Liver (tissue), 9 donors: ENCODE measurements around the gene XK. TPM values are rescaled to one million over a fixed set of nuclear protein-coding genes. Genes with fewer than 3 reads are reported as not detected.
"Not testable (repeated sequence)": the region's sequence is repeated elsewhere in the genome, so short reads cannot be mapped to it uniquely, and the experiment has no call there.

Source experiments
- DNase-seq: peaks from one replicate; pipeline ENCODE4 v3.0.0-alpha.2; 2017; ENCODE audit warnings: low spot score
- H3K27ac ChIP-seq, 2 donors: one replicate each; pipeline ENCODE4 v1.7.0; 2013; ENCODE audit warnings: inconsistent platforms in 2 of 2, low read length in 2 of 2, control low read depth in 1 of 2, low read depth in 1 of 2, mild to moderate bottlenecking in 1 of 2
- H3K27me3 ChIP-seq, 4 donors: one replicate each; pipeline versions ENCODE4 v1.6.1 to v1.7.0; 2013; ENCODE audit warnings: low read length in 3 of 4, inconsistent platforms in 1 of 4, mild to moderate bottlenecking in 1 of 4, moderate library complexity in 1 of 4; ENCODE audit not compliant: control insufficient read depth in 4 of 4, insufficient read depth in 4 of 4
- H3K36me3 ChIP-seq, 4 donors: one replicate each; pipeline versions ENCODE4 v1.6.1 to v1.7.0; 2013; ENCODE audit warnings: low read length in 3 of 4, mild to moderate bottlenecking in 3 of 4, low read depth in 1 of 4, moderate library complexity in 1 of 4; ENCODE audit not compliant: control insufficient read depth in 4 of 4, insufficient read depth in 3 of 4
- H3K4me1 ChIP-seq, 4 donors: one replicate each; pipeline versions ENCODE4 v1.6.1 to v1.7.0; 2013; ENCODE audit warnings: low read length in 3 of 4, mild to moderate bottlenecking in 3 of 4, moderate library complexity in 1 of 4; ENCODE audit not compliant: control insufficient read depth in 4 of 4, insufficient read depth in 4 of 4
- H3K4me3 ChIP-seq, 3 donors: one replicate each; pipeline versions ENCODE4 v1.6.1 to v1.7.0; 2013; ENCODE audit warnings: low read length in 3 of 3, control low read depth in 1 of 3, low read depth in 1 of 3, mild to moderate bottlenecking in 1 of 3
- H3K9ac ChIP-seq, 2 donors: one replicate each; pipeline ENCODE4 v1.7.0; 2013; ENCODE audit warnings: low read length in 2 of 2, mild to moderate bottlenecking in 2 of 2, moderate library complexity in 2 of 2, control low read depth in 1 of 2, low read depth in 1 of 2
- H3K9me3 ChIP-seq, 4 donors: one replicate each; pipeline versions ENCODE4 v1.6.1 to v1.7.0; 2013; ENCODE audit warnings: low read length in 3 of 4; ENCODE audit not compliant: control insufficient read depth in 4 of 4
- FOXA1 ChIP-seq: IDR thresholded peaks from 2 replicates; pipeline ENCODE4 v1.6.1; 2016; ENCODE audit warnings: antibody characterized with exemption
- FOXA2 ChIP-seq: IDR thresholded peaks from 2 replicates; pipeline ENCODE4 v1.6.1; 2016; ENCODE audit warnings: antibody characterized with exemption
- GABPA ChIP-seq, 2 donors: IDR thresholded peaks in 1 of 2; conservative IDR thresholded peaks in 1 of 2; 2 replicates each; pipeline ENCODE4 v1.6.1; 2016; ENCODE audit warnings: antibody characterized with exemption in 2 of 2, mild to moderate bottlenecking in 1 of 2, moderate library complexity in 1 of 2
- HNF4A ChIP-seq, 2 donors: conservative IDR thresholded peaks; 2 replicates each; pipeline ENCODE4 v1.6.1; 2016; ENCODE audit warnings: antibody characterized with exemption in 2 of 2, mild to moderate bottlenecking in 2 of 2
- HNF4G ChIP-seq: IDR thresholded peaks from 2 replicates; pipeline ENCODE4 v1.6.1; 2016; ENCODE audit warnings: antibody characterized with exemption
- JUND ChIP-seq, 2 donors: IDR thresholded peaks; 2 replicates each; pipeline ENCODE4 v1.6.1; 2016; ENCODE audit warnings: antibody characterized with exemption in 2 of 2
- NR2F2 ChIP-seq: IDR thresholded peaks from 2 replicates; pipeline ENCODE4 v1.6.1; 2016; ENCODE audit warnings: antibody characterized with exemption
- RXRA ChIP-seq, 2 donors: IDR thresholded peaks; 2 replicates each; pipeline ENCODE4 v1.6.1; 2017 to 2018; ENCODE audit warnings: antibody characterized with exemption in 2 of 2, mild to moderate bottlenecking in 1 of 2
- SP1 ChIP-seq: IDR thresholded peaks from 2 replicates; pipeline ENCODE4 v1.6.1; 2018; ENCODE audit warnings: antibody characterized with exemption, mild to moderate bottlenecking
- TAF1 ChIP-seq: conservative IDR thresholded peaks from 2 replicates; pipeline ENCODE4 v1.6.1; 2016; ENCODE audit warnings: antibody characterized with exemption, mild to moderate bottlenecking
- YY1 ChIP-seq: IDR thresholded peaks from 2 replicates; pipeline ENCODE4 v1.6.1; 2016; ENCODE audit warnings: antibody characterized with exemption, mild to moderate bottlenecking
- WGBS: extraction: QIAGEN DNeasy Blood & Tissue Kit; methylation state at CpG from one replicate; pipeline ENCODE4 v1.1.7; 2013; 5-methylcytosine and 5-hydroxymethylcytosine counted together
- polyA plus RNA-seq, 2 donors: library from polyadenylated mRNA; stranded (reverse) in 1 of 2; unstranded in 1 of 2; fragments of 200-250 nt in 1 of 2; fragments of >200 nt in 1 of 2; fragmentation: Nextera tagmentation in 1 of 2; extraction: Ambion mirVana in 1 of 2; gene quantifications; one replicate each; pipeline versions ENCODE4 v1.2.1 to v1.2.3, GENCODE V29; 2013 to 2015
- total RNA-seq, 2 donors: library from RNA; depleted of rRNA; stranded (reverse); fragments of >200 nt; gene quantifications; one replicate each; pipeline ENCODE4 v1.2.3, GENCODE V29; 2014
- TF ChIP-seq, protein P1 (sequence below): IDR thresholded peaks from 2 replicates; pipeline ENCODE4 v1.6.1; 2016; ENCODE audit warnings: antibody characterized with exemption, mild to moderate bottlenecking
- TF ChIP-seq, protein P2 (sequence below): fragments of 150-350 bp; IDR thresholded peaks from 2 replicates; pipeline ENCODE4 v1.5.1; 2017; ENCODE audit warnings: improper control_type of control experiment, low read depth, low read length; ENCODE audit not compliant: missing input control
- TF ChIP-seq, protein P3 (sequence below): IDR thresholded peaks from 2 replicates; pipeline ENCODE4 v1.6.1; 2016; ENCODE audit warnings: antibody characterized with exemption
- TF ChIP-seq, protein P4 (sequence below): IDR thresholded peaks from 2 replicates; pipeline ENCODE4 v1.6.1; 2016; ENCODE audit warnings: antibody characterized with exemption
- donor health status: healthy.
- donor health status: healthy.
- donor health status: healthy.
- donor health status: healthy.
- donor health status: healthy.

Gene XK
- total and polyA plus RNA-seq, 4 donors = 0.83 to 68.4 (median 2.0) TPM

DNA sequence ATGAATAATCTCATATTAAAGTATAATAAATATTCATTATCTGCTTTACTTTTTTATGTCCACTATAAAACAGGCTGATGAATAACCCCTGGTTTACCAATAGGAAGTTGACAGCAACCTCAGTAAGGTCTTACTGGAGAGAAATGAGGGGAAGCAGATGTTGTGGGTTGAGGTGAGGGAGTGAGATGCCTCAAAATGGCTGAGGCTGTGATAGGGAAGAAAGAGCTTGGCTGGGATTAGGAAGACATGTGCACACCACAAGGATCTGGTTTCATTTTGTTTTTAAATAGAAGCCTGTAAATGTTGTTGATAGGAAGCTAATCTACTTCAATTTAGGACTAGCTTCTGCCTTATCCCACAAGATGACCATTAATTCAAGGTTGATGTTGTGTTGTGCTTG lies 79.9 kb downstream of the XK start:
- Histone ChIP-seq H3K27me3 (no peaks in the 10 kb centered on the region), H3K4me1 (no peaks in the 10 kb centered on the region), H3K27ac (no peak overlapping the region), H3K4me3 (no peak overlapping the region), H3K9ac (no peak overlapping the region), H3K9me3 (no peaks in the 10 kb centered on the region), H3K36me3 (no peaks in the 10 kb centered on the region)
- DNase-seq = no peak
- TF ChIP-seq, protein P1, sequence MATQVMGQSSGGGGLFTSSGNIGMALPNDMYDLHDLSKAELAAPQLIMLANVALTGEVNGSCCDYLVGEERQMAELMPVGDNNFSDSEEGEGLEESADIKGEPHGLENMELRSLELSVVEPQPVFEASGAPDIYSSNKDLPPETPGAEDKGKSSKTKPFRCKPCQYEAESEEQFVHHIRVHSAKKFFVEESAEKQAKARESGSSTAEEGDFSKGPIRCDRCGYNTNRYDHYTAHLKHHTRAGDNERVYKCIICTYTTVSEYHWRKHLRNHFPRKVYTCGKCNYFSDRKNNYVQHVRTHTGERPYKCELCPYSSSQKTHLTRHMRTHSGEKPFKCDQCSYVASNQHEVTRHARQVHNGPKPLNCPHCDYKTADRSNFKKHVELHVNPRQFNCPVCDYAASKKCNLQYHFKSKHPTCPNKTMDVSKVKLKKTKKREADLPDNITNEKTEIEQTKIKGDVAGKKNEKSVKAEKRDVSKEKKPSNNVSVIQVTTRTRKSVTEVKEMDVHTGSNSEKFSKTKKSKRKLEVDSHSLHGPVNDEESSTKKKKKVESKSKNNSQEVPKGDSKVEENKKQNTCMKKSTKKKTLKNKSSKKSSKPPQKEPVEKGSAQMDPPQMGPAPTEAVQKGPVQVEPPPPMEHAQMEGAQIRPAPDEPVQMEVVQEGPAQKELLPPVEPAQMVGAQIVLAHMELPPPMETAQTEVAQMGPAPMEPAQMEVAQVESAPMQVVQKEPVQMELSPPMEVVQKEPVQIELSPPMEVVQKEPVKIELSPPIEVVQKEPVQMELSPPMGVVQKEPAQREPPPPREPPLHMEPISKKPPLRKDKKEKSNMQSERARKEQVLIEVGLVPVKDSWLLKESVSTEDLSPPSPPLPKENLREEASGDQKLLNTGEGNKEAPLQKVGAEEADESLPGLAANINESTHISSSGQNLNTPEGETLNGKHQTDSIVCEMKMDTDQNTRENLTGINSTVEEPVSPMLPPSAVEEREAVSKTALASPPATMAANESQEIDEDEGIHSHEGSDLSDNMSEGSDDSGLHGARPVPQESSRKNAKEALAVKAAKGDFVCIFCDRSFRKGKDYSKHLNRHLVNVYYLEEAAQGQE = no peak
- TF ChIP-seq, protein P2, sequence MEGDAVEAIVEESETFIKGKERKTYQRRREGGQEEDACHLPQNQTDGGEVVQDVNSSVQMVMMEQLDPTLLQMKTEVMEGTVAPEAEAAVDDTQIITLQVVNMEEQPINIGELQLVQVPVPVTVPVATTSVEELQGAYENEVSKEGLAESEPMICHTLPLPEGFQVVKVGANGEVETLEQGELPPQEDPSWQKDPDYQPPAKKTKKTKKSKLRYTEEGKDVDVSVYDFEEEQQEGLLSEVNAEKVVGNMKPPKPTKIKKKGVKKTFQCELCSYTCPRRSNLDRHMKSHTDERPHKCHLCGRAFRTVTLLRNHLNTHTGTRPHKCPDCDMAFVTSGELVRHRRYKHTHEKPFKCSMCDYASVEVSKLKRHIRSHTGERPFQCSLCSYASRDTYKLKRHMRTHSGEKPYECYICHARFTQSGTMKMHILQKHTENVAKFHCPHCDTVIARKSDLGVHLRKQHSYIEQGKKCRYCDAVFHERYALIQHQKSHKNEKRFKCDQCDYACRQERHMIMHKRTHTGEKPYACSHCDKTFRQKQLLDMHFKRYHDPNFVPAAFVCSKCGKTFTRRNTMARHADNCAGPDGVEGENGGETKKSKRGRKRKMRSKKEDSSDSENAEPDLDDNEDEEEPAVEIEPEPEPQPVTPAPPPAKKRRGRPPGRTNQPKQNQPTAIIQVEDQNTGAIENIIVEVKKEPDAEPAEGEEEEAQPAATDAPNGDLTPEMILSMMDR = no peak
- TF ChIP-seq HNF4A (conservative IDR thresholded peaks at IDR 0.05) (no peak), YY1 (no peak), GABPA (IDR thresholded peaks at IDR 0.05 in 1 of 2, conservative IDR thresholded peaks at IDR 0.05 in 1 of 2) (no peak), TAF1 (no peak), RXRA (IDR thresholded peaks at IDR 0.05) (no peak), JUND (IDR thresholded peaks at IDR 0.05) (no peak), FOXA2 (no peak), FOXA1 (no peak), SP1 (no peak), HNF4G (no peak)
- TF ChIP-seq, protein P3, sequence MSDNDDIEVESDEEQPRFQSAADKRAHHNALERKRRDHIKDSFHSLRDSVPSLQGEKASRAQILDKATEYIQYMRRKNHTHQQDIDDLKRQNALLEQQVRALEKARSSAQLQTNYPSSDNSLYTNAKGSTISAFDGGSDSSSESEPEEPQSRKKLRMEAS = no peak
- TF ChIP-seq, protein P4, sequence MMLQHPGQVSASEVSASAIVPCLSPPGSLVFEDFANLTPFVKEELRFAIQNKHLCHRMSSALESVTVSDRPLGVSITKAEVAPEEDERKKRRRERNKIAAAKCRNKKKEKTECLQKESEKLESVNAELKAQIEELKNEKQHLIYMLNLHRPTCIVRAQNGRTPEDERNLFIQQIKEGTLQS = no peak

DNA sequence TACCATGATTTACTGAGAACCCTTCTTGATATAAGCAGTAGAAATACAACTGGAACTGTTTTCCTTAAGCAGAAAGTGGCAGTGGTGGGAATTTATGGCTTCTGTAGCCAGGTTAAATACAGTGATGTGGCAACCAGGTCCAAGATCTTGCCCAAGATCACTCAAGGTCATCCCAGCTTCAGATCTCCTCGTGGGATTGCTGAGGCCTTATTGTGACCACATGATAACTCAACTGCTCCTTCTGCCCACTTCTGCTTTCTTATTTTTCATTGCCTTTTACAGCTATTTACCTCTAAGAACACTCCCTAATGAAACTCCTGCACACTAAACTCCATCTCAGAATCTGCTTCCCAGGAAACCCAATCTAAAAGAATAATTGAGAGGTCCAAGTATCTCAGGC lies 81.8 kb downstream of the XK start:
- TF ChIP-seq JUND (IDR thresholded peaks at IDR 0.05) = no peak
- no peak for TF ChIP-seq NR2F2
- no peak for TF ChIP-seq FOXA1
- TF ChIP-seq, protein P2 = no peak
- TF ChIP-seq TAF1 = no peak
- no peak for TF ChIP-seq HNF4G
- no peak overlapping the region for H3K27ac ChIP-seq
- DNase-seq = no peak
- no peaks in the 10 kb centered on the region for H3K9me3 ChIP-seq
- no peak overlapping the region for H3K4me3 ChIP-seq
- no peaks in the 10 kb centered on the region for H3K27me3 ChIP-seq
- no peaks in the 10 kb centered on the region for H3K4me1 ChIP-seq
- WGBS = 59% methylated on average over 1 of the region's 1 CpG
- H3K9ac ChIP-seq = no peak overlapping the region
- no peaks in the 10 kb centered on the region for H3K36me3 ChIP-seq

DNA sequence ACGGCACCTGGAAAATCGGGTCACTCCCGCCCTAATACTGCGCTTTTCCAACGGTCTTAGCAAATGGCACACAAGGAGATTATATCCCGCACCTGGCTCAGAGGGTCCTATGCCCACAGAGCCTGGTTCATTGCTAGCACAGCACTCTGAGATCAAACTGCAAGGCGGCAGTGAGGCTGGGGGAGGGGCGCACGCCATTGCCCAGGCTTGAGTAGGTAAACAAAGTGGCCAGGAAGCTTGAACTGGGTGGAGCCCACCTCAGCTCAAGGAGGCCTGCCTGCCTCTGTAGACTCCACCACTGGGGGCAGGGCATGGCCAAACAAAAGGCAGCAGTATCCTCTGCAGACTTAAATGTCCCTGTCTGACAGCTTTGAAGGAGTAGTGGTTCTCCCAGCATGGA lies 83.3 kb downstream of the XK start:
- H3K9me3 ChIP-seq, H3K4me3 ChIP-seq, H3K27ac ChIP-seq, DNase-seq, H3K4me1 ChIP-seq, H3K36me3 ChIP-seq, H3K9ac ChIP-seq, H3K27me3 ChIP-seq: not testable (repeated sequence)
- 95% methylated on average over 9 of the region's 9 CpGs for WGBS
